SK-N-SH (cell line): ENCODE measurements around the gene TOM1L1. TPM values are rescaled to one million over a fixed set of nuclear protein-coding genes. Genes with fewer than 3 reads are reported as not detected.

Experiments used
- CTCF ChIA-PET: fragments of 300-600, 350-600 bp; formaldehyde crosslinking; extraction: SDS; loops from one replicate; lab custom pipeline; 2021; lab: Yijun Ruan, JAX
- POLR2A ChIA-PET: fragments of 350-600 bp; sonication (Branson Sonifier 250); formaldehyde crosslinking; extraction: SDS; loops from one replicate; lab custom pipeline; 2020; ENCODE audit warnings: antibody characterized with exemption, inconsistent platforms; lab: Yijun Ruan, JAX
- DNase-seq: peaks from one replicate; pipeline ENCODE4 v3.0.0; 2012
- H2AFZ ChIP-seq: fragments of 200-600 bp; sonication (generic); 2 replicates; pipeline ENCODE4 v1.8.1; 2016; ENCODE audit warnings: antibody characterized with exemption, mild to moderate bottlenecking, low read depth
- H3F3A ChIP-seq: fragments of 200-600 bp; sonication (generic); replicated peaks from 2 replicates; pipeline ENCODE3; 2016; ENCODE audit warnings: antibody characterized with exemption, mild to moderate bottlenecking; ENCODE audit not compliant: insufficient read depth
- H3K27ac ChIP-seq, 2 experiments: fragments of 200-500 bp in 1 of 2; fragments of 200-600 bp in 1 of 2; sonication (Bioruptor generic) in 1 of 2; sonication (generic), shearing (Covaris generic) in 1 of 2; 2 replicates each; pipeline versions ENCODE4 v1.5.1 to v1.6.1; 2014 to 2016; ENCODE audit warnings: low read depth in 2 of 2, inconsistent platforms in 1 of 2, low read length in 1 of 2, mild to moderate bottlenecking in 1 of 2, mixed read lengths in 1 of 2
- H3K27me3 ChIP-seq: fragments of 200-600 bp; sonication (generic), shearing (Covaris generic); 2 replicates; pipeline ENCODE4 v1.6.1; 2016; ENCODE audit warnings: mixed run types; ENCODE audit not compliant: insufficient read depth
- H3K36me3 ChIP-seq, 2 experiments: fragments of 200-500 bp in 1 of 2; fragments of 200-600 bp in 1 of 2; sonication (Bioruptor generic) in 1 of 2; sonication (generic) in 1 of 2; replicated peaks in 1 of 2; 2 replicates each; pipeline versions ENCODE3 to v1.5.1; 2014 to 2016; ENCODE audit warnings: low read length in 1 of 2, mild to moderate bottlenecking in 1 of 2; ENCODE audit not compliant: insufficient read depth in 2 of 2, control insufficient read depth in 1 of 2
- H3K4me1 ChIP-seq, 2 experiments: fragments of 200-500 bp in 1 of 2; fragments of 200-600 bp in 1 of 2; sonication (Bioruptor generic) in 1 of 2; sonication (generic), shearing (Covaris generic) in 1 of 2; 2 replicates each; pipeline versions ENCODE4 v1.5.1 to v1.6.1; 2014 to 2016; ENCODE audit warnings: low read depth in 1 of 2, low read length in 1 of 2, mixed run types in 1 of 2; ENCODE audit not compliant: insufficient read depth in 2 of 2, control insufficient read depth in 1 of 2
- H3K4me2 ChIP-seq: fragments of 200-600 bp; sonication (generic), shearing (Covaris generic); 2 replicates; pipeline ENCODE4 v1.6.1; 2017; ENCODE audit warnings: mixed run types
- H3K4me3 ChIP-seq, 2 experiments: fragments of 200-500 bp in 1 of 2; fragments of 200-600 bp in 1 of 2; sonication (Bioruptor generic) in 1 of 2; sonication (generic), shearing (Covaris generic) in 1 of 2; 2 replicates each; pipeline versions ENCODE4 v1.5.1 to v1.8.1; 2014 to 2016; ENCODE audit warnings: low read depth in 2 of 2, inconsistent platforms in 1 of 2, low read length in 1 of 2, mild to moderate bottlenecking in 1 of 2, mixed read lengths in 1 of 2, moderate library complexity in 1 of 2
- H3K79me2 ChIP-seq: fragments of 200-600 bp; sonication (generic); 2 replicates; pipeline ENCODE4 v1.8.1; 2017; ENCODE audit warnings: mild to moderate bottlenecking; ENCODE audit not compliant: insufficient read depth
- H3K9ac ChIP-seq: fragments of 200-600 bp; sonication (generic); 2 replicates; pipeline ENCODE4 v1.6.1; 2017; ENCODE audit warnings: mixed run types
- H3K9me2 ChIP-seq: fragments of 200-600 bp; sonication (generic); 2 replicates; pipeline ENCODE4 v1.6.1; 2017; ENCODE audit warnings: mixed run types
- H3K9me3 ChIP-seq: fragments of 200-600 bp; sonication (generic); 2 replicates; pipeline ENCODE4 v1.6.1; 2017; ENCODE audit warnings: mixed run types, mild to moderate bottlenecking, moderate library complexity
- H4K20me1 ChIP-seq: fragments of 200-600 bp; sonication (generic); 2 replicates; pipeline ENCODE4 v1.6.1; 2017; ENCODE audit warnings: mild to moderate bottlenecking, mixed run types; ENCODE audit not compliant: insufficient read depth
- CHD2 ChIP-seq: fragments of 150-350 bp; IDR thresholded peaks from 2 replicates; pipeline ENCODE4 v1.6.1; 2018; ENCODE audit warnings: low read length; ENCODE audit not compliant: partially characterized antibody
- ELF1 ChIP-seq: IDR thresholded peaks from 2 replicates; pipeline ENCODE4 v1.4.0; 2012
- EP300 ChIP-seq, 2 experiments: IDR thresholded peaks; 2 replicates each; pipeline versions ENCODE4 v1.4.0 to v1.6.1; 2012; ENCODE audit warnings: borderline replicate concordance in 1 of 2, low read depth in 1 of 2, low read length in 1 of 2
- FOXJ3 ChIP-seq: sonication (generic); formaldehyde crosslinking; IDR thresholded peaks from 2 replicates; pipeline ENCODE4 v1.5.1; 2020; ENCODE audit warnings: mild to moderate bottlenecking, missing genetic modification reagents
- FOXM1 ChIP-seq: IDR thresholded peaks from 2 replicates; pipeline ENCODE4 v1.4.0; 2012; ENCODE audit warnings: low read depth, mild to moderate bottlenecking
- GABPA ChIP-seq: IDR thresholded peaks from 2 replicates; pipeline ENCODE4 v1.4.0; 2012; ENCODE audit warnings: low read depth, mild to moderate bottlenecking
- GATA2 ChIP-seq: sonication (generic); formaldehyde crosslinking; IDR thresholded peaks from 2 replicates; pipeline ENCODE4 v1.5.0; 2020; ENCODE audit warnings: mild to moderate bottlenecking, missing genetic modification reagents
- JUND ChIP-seq: IDR thresholded peaks from 2 replicates; pipeline ENCODE4 v1.4.0; 2012
- MXI1 ChIP-seq: IDR thresholded peaks from 2 replicates; pipeline ENCODE4 v1.6.1; 2012; ENCODE audit warnings: mild to moderate bottlenecking, low read depth, low read length, improper control_type of control experiment
- NRF1 ChIP-seq: IDR thresholded peaks from 2 replicates; pipeline ENCODE4 v1.6.1; 2012; ENCODE audit warnings: low read depth, mild to moderate bottlenecking, low read length
- POLR2AphosphoS5 ChIP-seq: IDR thresholded peaks from 2 replicates; pipeline ENCODE4 v1.6.1; 2012; ENCODE audit warnings: low read depth, low read length
- RAD21 ChIP-seq: IDR thresholded peaks from 2 replicates; pipeline ENCODE4 v1.6.1; 2012; ENCODE audit warnings: mild to moderate bottlenecking, low read length
- RCOR1 ChIP-seq: fragments of 150-350 bp; IDR thresholded peaks from 2 replicates; pipeline ENCODE4 v1.6.1; 2017; ENCODE audit warnings: antibody characterized with exemption, low read length
- RFX5 ChIP-seq: IDR thresholded peaks from 2 replicates; pipeline ENCODE4 v1.6.1; 2012; ENCODE audit warnings: mild to moderate bottlenecking, improper control_type of control experiment, low read length
- SMC3 ChIP-seq: IDR thresholded peaks from 2 replicates; pipeline ENCODE4 v1.6.1; 2012; ENCODE audit warnings: low read depth, low read length, improper control_type of control experiment
- TCF12 ChIP-seq: IDR thresholded peaks from 2 replicates; pipeline ENCODE4 v1.4.0; 2012
- WGBS: methylation state at CpG from one replicate; pipeline ENCODE4 v1.1.6; 2017; ENCODE audit warnings: low lambda C conversion rate; 5-methylcytosine and 5-hydroxymethylcytosine counted together
- polyA plus RNA-seq, 3 experiments: library from polyadenylated mRNA; depleted of rRNA; stranded (reverse); fragments of >200 nt; gene quantifications; 2 replicates each; pipeline ENCODE4 v1.2.3, GENCODE V29; 2012
- TF ChIP-seq, protein P1 (sequence below): IDR thresholded peaks from 2 replicates; pipeline ENCODE4 v1.4.0; 2012; ENCODE audit warnings: low read depth
- TF ChIP-seq, protein P2 (sequence below): IDR thresholded peaks from 2 replicates; pipeline ENCODE4; 2012
- TF ChIP-seq, protein P3 (sequence below): IDR thresholded peaks from 2 replicates; pipeline ENCODE4 v1.4.0; 2012; ENCODE audit warnings: low read depth, borderline replicate concordance

Gene TOM1L1
- polyA plus RNA-seq, 1 of the 3 experiments (the other 2 are of a cell fraction), result 46.5 TPM

DNA sequence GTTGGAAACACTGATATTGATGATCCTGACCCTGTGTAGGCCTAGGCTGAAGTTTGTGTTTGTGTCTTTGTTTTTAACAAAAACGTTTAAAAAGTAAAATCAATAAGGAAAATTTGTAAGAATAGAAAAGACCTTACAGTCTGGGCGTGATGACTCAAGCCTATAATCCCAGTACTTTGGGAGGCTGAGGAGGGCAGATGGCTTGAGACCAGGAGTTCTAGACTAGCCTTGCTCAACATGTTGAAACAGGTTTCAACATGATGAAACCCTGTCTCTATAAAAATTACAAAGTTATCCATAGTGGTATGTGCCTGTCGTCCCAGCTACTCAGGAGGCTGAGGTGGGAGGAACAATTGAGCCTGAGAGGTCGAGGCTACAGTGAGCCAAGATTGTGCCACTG is 18.3 kb upstream of the TOM1L1 start:
- POLR2A ChIA-PET, result no interaction called here
- Histone ChIP-seq H3K27ac (no peak overlapping the region), H2AFZ (no peak overlapping the region), H3F3A (no peaks in the 10 kb centered on the region), H3K9me2 (no peaks in the 10 kb centered on the region), H3K4me3 (no peak overlapping the region), H3K79me2 (no peaks in the 10 kb centered on the region), H3K4me1 (no peaks in the 10 kb centered on the region), H3K27me3 (no peaks in the 10 kb centered on the region), H3K36me3 (no peaks in the 10 kb centered on the region), H4K20me1 (no peaks in the 10 kb centered on the region), H3K9me3 (no peaks in the 10 kb centered on the region), H3K9ac (no peak overlapping the region), H3K4me2 (no peak overlapping the region)
- 12% methylated on average over 4 of the region's 4 CpGs for WGBS
- TF ChIP-seq RCOR1 (no peak), FOXJ3 (CRISPR knock-in tag) (no peak), EP300 (IDR thresholded peaks at IDR 0.05; ENCODE audit: borderline replicate concordance in 1 of 2, low read depth in 1 of 2, low read length in 1 of 2) (no peak), TCF12 (no peak), SMC3 (no peak), MXI1 (no peak), GATA2 (CRISPR knock-in tag) (no peak), CHD2 (no peak), GABPA (no peak), NRF1 (no peak), ELF1 (no peak), JUND (no peak), RFX5 (no peak), FOXM1 (no peak)
- TF ChIP-seq, protein P1, sequence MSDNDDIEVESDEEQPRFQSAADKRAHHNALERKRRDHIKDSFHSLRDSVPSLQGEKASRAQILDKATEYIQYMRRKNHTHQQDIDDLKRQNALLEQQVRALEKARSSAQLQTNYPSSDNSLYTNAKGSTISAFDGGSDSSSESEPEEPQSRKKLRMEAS, result no peak
- TF ChIP-seq, protein P2, sequence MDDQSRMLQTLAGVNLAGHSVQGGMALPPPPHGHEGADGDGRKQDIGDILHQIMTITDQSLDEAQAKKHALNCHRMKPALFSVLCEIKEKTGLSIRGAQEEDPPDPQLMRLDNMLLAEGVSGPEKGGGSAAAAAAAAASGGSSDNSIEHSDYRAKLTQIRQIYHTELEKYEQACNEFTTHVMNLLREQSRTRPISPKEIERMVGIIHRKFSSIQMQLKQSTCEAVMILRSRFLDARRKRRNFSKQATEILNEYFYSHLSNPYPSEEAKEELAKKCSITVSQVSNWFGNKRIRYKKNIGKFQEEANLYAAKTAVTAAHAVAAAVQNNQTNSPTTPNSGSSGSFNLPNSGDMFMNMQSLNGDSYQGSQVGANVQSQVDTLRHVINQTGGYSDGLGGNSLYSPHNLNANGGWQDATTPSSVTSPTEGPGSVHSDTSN, result no peak
- TF ChIP-seq, protein P3, sequence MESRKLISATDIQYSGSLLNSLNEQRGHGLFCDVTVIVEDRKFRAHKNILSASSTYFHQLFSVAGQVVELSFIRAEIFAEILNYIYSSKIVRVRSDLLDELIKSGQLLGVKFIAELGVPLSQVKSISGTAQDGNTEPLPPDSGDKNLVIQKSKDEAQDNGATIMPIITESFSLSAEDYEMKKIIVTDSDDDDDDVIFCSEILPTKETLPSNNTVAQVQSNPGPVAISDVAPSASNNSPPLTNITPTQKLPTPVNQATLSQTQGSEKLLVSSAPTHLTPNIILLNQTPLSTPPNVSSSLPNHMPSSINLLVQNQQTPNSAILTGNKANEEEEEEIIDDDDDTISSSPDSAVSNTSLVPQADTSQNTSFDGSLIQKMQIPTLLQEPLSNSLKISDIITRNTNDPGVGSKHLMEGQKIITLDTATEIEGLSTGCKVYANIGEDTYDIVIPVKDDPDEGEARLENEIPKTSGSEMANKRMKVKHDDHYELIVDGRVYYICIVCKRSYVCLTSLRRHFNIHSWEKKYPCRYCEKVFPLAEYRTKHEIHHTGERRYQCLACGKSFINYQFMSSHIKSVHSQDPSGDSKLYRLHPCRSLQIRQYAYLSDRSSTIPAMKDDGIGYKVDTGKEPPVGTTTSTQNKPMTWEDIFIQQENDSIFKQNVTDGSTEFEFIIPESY, result no peak
- CTCF ChIA-PET, result interaction anchor here (0.6 to 2.7 kb wide), 2 partner anchors 8 to 767 kb away, joined by 3 to 10 read pairs; no protein-coding TSS in a partner anchor
- no peak for DNase-seq

DNA sequence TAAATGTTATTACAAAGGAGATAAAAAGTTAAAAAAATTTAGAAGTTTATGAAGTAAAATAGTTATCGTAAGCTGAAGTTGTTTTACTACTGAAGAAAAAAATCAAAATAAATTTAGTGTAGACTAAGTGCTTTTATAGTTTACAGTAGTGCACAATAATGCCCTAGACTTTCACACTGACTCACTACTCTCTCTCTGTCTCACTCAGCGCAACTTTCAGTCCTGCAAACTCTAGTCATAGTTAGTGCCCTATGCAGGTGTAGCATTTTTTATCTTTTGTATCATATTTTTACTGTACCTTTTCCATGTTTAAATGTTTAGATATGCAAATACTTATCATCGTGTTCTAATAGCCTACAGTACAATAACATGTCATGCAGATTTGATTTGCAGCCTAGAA is 17.7 kb upstream of the TOM1L1 start:
- Histone ChIP-seq H3K9me3 (no peaks in the 10 kb centered on the region), H3K9me2 (no peaks in the 10 kb centered on the region), H3K79me2 (no peaks in the 10 kb centered on the region), H3K4me1 (no peaks in the 10 kb centered on the region), H3K4me2 (no peak overlapping the region), H2AFZ (no peak overlapping the region), H3K9ac (no peak overlapping the region), H3K27ac (no peak overlapping the region), H3K36me3 (no peaks in the 10 kb centered on the region), H3K27me3 (no peaks in the 10 kb centered on the region), H3K4me3 (no peak overlapping the region), H3F3A (no peaks in the 10 kb centered on the region), H4K20me1 (no peaks in the 10 kb centered on the region)
- WGBS, result 47% methylated on average over 3 of the region's 3 CpGs
- TF ChIP-seq RAD21 (no peak), FOXM1 (no peak), POLR2AphosphoS5 (no peak)
- DNase-seq, result no peak
- ChIA-PET CTCF (interaction anchor here (0.6 to 2.7 kb wide), 2 partner anchors 8 to 768 kb away, joined by 3 to 10 read pairs; no protein-coding TSS in a partner anchor), POLR2A (no interaction called here)
